ENCODE measurements around the gene ACTL10.
"Not testable (repeated sequence)": the region's sequence is repeated elsewhere in the genome, so short reads cannot be mapped to it uniquely, and the experiment has no call there.

ACTL10 gene

GRCh38 chr20:33646959-33647602 is 19.7 kb upstream of the ACTL10 start:
- H4K5ac ChIP-seq (ENCODE audit: low read length); H3K27ac ChIP-seq (ENCODE audit: low read depth, low read length); DNase-seq; H3K79me2 ChIP-seq (ENCODE audit: control insufficient read depth, insufficient read depth, low read length); H3K18ac ChIP-seq (ENCODE audit: low read length); H2BK5ac ChIP-seq (ENCODE audit: low read length); H3K27me3 ChIP-seq (ENCODE audit: insufficient read depth, low read length, poor library complexity); H3K56ac ChIP-seq (ENCODE audit: low read length); H3K9ac ChIP-seq (ENCODE audit: low read length); H3K4me1 ChIP-seq (ENCODE audit: control insufficient read depth, low read depth, low read length); H2BK120ac ChIP-seq (ENCODE audit: low read depth, low read length); H4K8ac ChIP-seq (ENCODE audit: low read depth, low read length); H3K4ac ChIP-seq (ENCODE audit: low read depth, low read length); H3K79me1 ChIP-seq (ENCODE audit: low read length); H3K4me2 ChIP-seq (ENCODE audit: low read length); H3K36me3 ChIP-seq (ENCODE audit: control insufficient read depth, insufficient read depth, low read length); H3K4me3 ChIP-seq (ENCODE audit: low read length); H2AK5ac ChIP-seq (ENCODE audit: low read length); H3K23ac ChIP-seq (ENCODE audit: low read length); H2BK15ac ChIP-seq (replicated peaks; ENCODE audit: low read depth): not testable (repeated sequence)
- no CpG with 5 or more reads among the region's 14 CpGs for WGBS (ENCODE audit: extremely low coverage, insufficient coverage, low lambda C conversion rate)

GRCh38 chr20:33647603-33648395 is 18.9 kb upstream of the ACTL10 start:
- no peaks in the 10 kb centered on the region for H3K79me2 ChIP-seq (ENCODE audit: control insufficient read depth, insufficient read depth, low read length)
- H3K4me1 ChIP-seq (ENCODE audit: control insufficient read depth, low read depth, low read length) = no peaks in the 10 kb centered on the region
- no peak overlapping the region for H3K4ac ChIP-seq (ENCODE audit: low read depth, low read length)
- H3K36me3 ChIP-seq (ENCODE audit: control insufficient read depth, insufficient read depth, low read length) = peaks cover 2% of the 10 kb centered on the region
- DNase-seq = no peak
- H3K23ac ChIP-seq (ENCODE audit: low read length) = no peak overlapping the region
- no peak overlapping the region for H2BK120ac ChIP-seq (ENCODE audit: low read depth, low read length)
- H3K4me2 ChIP-seq (ENCODE audit: low read length) = no peak overlapping the region
- no peak overlapping the region for H2BK15ac ChIP-seq (replicated peaks; ENCODE audit: low read depth)
- H3K9ac ChIP-seq (ENCODE audit: low read length) = no peak overlapping the region
- no peak overlapping the region for H3K56ac ChIP-seq (ENCODE audit: low read length)
- H2AK5ac ChIP-seq (ENCODE audit: low read length) = no peak overlapping the region
- H3K27ac ChIP-seq (ENCODE audit: low read depth, low read length) = no peak overlapping the region
- no peak overlapping the region for H4K5ac ChIP-seq (ENCODE audit: low read length)
- no CpG with 5 or more reads among the region's 11 CpGs for WGBS (ENCODE audit: extremely low coverage, insufficient coverage, low lambda C conversion rate)
- H3K27me3 ChIP-seq (ENCODE audit: insufficient read depth, low read length, poor library complexity) = no peaks in the 10 kb centered on the region
- H3K79me1 ChIP-seq (ENCODE audit: low read length) = no peaks in the 10 kb centered on the region
- H3K4me3 ChIP-seq (ENCODE audit: low read length) = no peak overlapping the region
- no peak overlapping the region for H3K18ac ChIP-seq (ENCODE audit: low read length)
- no peak overlapping the region for H4K8ac ChIP-seq (ENCODE audit: low read depth, low read length)
- no peak overlapping the region for H2BK5ac ChIP-seq (ENCODE audit: low read length)

GRCh38 chr20:33648396-33649004 is 18.2 kb upstream of the ACTL10 start:
- no peak for DNase-seq
- H4K5ac ChIP-seq (ENCODE audit: low read length) = no peak overlapping the region
- WGBS (ENCODE audit: extremely low coverage, insufficient coverage, low lambda C conversion rate) = no CpG with 5 or more reads among the region's 14 CpGs

GRCh38 chr20:33649201-33649681 is 17.5 kb upstream of the ACTL10 start:
- no CpG with 5 or more reads among the region's 19 CpGs for WGBS (ENCODE audit: extremely low coverage, insufficient coverage, low lambda C conversion rate)

More at GRCh38 chr20:33648396-33649004, 18.2 kb upstream of the ACTL10 start:
- Histone ChIP-seq H3K79me2 (ENCODE audit: control insufficient read depth, insufficient read depth, low read length) (no peaks in the 10 kb centered on the region), H3K27me3 (ENCODE audit: insufficient read depth, low read length, poor library complexity) (no peaks in the 10 kb centered on the region), H3K4me3 (ENCODE audit: low read length) (no peak overlapping the region), H3K9ac (ENCODE audit: low read length) (no peak overlapping the region), H3K4me2 (ENCODE audit: low read length) (no peak overlapping the region), H3K18ac (ENCODE audit: low read length) (no peak overlapping the region), H2BK15ac (replicated peaks; ENCODE audit: low read depth) (no peak overlapping the region), H2BK120ac (ENCODE audit: low read depth, low read length) (no peak overlapping the region), H3K27ac (ENCODE audit: low read depth, low read length) (no peak overlapping the region), H3K56ac (ENCODE audit: low read length) (no peak overlapping the region), H3K36me3 (ENCODE audit: control insufficient read depth, insufficient read depth, low read length) (peaks cover 2% of the 10 kb centered on the region), H3K4ac (ENCODE audit: low read depth, low read length) (no peak overlapping the region), H3K23ac (ENCODE audit: low read length) (no peak overlapping the region), H3K4me1 (ENCODE audit: control insufficient read depth, low read depth, low read length) (no peaks in the 10 kb centered on the region), H3K79me1 (ENCODE audit: low read length) (no peaks in the 10 kb centered on the region), H4K8ac (ENCODE audit: low read depth, low read length) (no peak overlapping the region), H2BK5ac (ENCODE audit: low read length) (no peak overlapping the region), H2AK5ac (ENCODE audit: low read length) (no peak overlapping the region)

GRCh38 chr20:33650111-33650752 is 16.5 kb upstream of the ACTL10 start:
- Histone ChIP-seq H3K18ac (ENCODE audit: low read length) (no peak overlapping the region), H2BK5ac (ENCODE audit: low read length) (no peak overlapping the region), H3K27ac (ENCODE audit: low read depth, low read length) (no peak overlapping the region), H3K79me1 (ENCODE audit: low read length) (no peaks in the 10 kb centered on the region), H3K4me3 (ENCODE audit: low read length) (no peak overlapping the region), H3K4me2 (ENCODE audit: low read length) (no peak overlapping the region), H2AK5ac (ENCODE audit: low read length) (no peak overlapping the region), H3K36me3 (ENCODE audit: control insufficient read depth, insufficient read depth, low read length) (peaks cover 2% of the 10 kb centered on the region), H3K4me1 (ENCODE audit: control insufficient read depth, low read depth, low read length) (no peaks in the 10 kb centered on the region), H2BK120ac (ENCODE audit: low read depth, low read length) (no peak overlapping the region), H3K56ac (ENCODE audit: low read length) (no peak overlapping the region), H3K23ac (ENCODE audit: low read length) (no peak overlapping the region), H3K79me2 (ENCODE audit: control insufficient read depth, insufficient read depth, low read length) (no peaks in the 10 kb centered on the region), H3K27me3 (ENCODE audit: insufficient read depth, low read length, poor library complexity) (no peaks in the 10 kb centered on the region), H4K5ac (ENCODE audit: low read length) (no peak overlapping the region), H3K4ac (ENCODE audit: low read depth, low read length) (no peak overlapping the region), H3K9ac (ENCODE audit: low read length) (no peak overlapping the region), H4K8ac (ENCODE audit: low read depth, low read length) (no peak overlapping the region), H2BK15ac (replicated peaks; ENCODE audit: low read depth) (no peak overlapping the region)
- DNase-seq = no peak
- WGBS (ENCODE audit: extremely low coverage, insufficient coverage, low lambda C conversion rate) = no CpG with 5 or more reads among the region's 11 CpGs

More at GRCh38 chr20:33649201-33649681, 17.5 kb upstream of the ACTL10 start:
- H3K36me3 ChIP-seq (ENCODE audit: control insufficient read depth, insufficient read depth, low read length) = peaks cover 2% of the 10 kb centered on the region
- no peak overlapping the region for H4K5ac ChIP-seq (ENCODE audit: low read length)
- H3K4me1 ChIP-seq (ENCODE audit: control insufficient read depth, low read depth, low read length) = no peaks in the 10 kb centered on the region
- no peak overlapping the region for H3K18ac ChIP-seq (ENCODE audit: low read length)
- H2BK5ac ChIP-seq (ENCODE audit: low read length) = no peak overlapping the region
- H3K4me3 ChIP-seq (ENCODE audit: low read length) = no peak overlapping the region
- no peak overlapping the region for H3K9ac ChIP-seq (ENCODE audit: low read length)
- no peaks in the 10 kb centered on the region for H3K79me1 ChIP-seq (ENCODE audit: low read length)
- H4K8ac ChIP-seq (ENCODE audit: low read depth, low read length) = no peak overlapping the region
- H3K27me3 ChIP-seq (ENCODE audit: insufficient read depth, low read length, poor library complexity) = no peaks in the 10 kb centered on the region
- no peaks in the 10 kb centered on the region for H3K79me2 ChIP-seq (ENCODE audit: control insufficient read depth, insufficient read depth, low read length)
- H3K56ac ChIP-seq (ENCODE audit: low read length) = no peak overlapping the region
- no peak for DNase-seq
- no peak overlapping the region for H2BK15ac ChIP-seq (replicated peaks; ENCODE audit: low read depth)
- no peak overlapping the region for H2AK5ac ChIP-seq (ENCODE audit: low read length)
- no peak overlapping the region for H3K27ac ChIP-seq (ENCODE audit: low read depth, low read length)
- no peak overlapping the region for H2BK120ac ChIP-seq (ENCODE audit: low read depth, low read length)
- H3K23ac ChIP-seq (ENCODE audit: low read length) = no peak overlapping the region
- H3K4ac ChIP-seq (ENCODE audit: low read depth, low read length) = no peak overlapping the region
- H3K4me2 ChIP-seq (ENCODE audit: low read length) = no peak overlapping the region
